ENCODE measurements around the gene OR52J3. TPM values are rescaled to one million over a fixed set of nuclear protein-coding genes. Genes with fewer than 3 reads are reported as not detected.

The OR52J3 gene
- total and polyA plus RNA-seq, 2 of the 8 experiments (the other 6 are each of a cell fraction or from before 2014, with no cell fraction given): not detected

GRCh38 chr11:5046754-5047330, 516 bp downstream of the OR52J3 start:
- Histone ChIP-seq H2BK120ac (replicated peaks; ENCODE audit: low read depth, low read length) (no peak overlapping the region), H2BK5ac (ENCODE audit: low read depth, low read length) (peak overlapping the region; percentile 66), H3K27ac (ENCODE audit: low read depth, low read length) (no peak overlapping the region), H3K14ac (ENCODE audit: insufficient read length) (no peak overlapping the region), H3K9ac (replicated peaks in 1 of 4; ENCODE audit: extremely low read depth in 1 of 4, low read depth in 3 of 4, low read length in 3 of 4) (no peak overlapping the region), H3K23me2 (ENCODE audit: low read depth, low read length) (no peaks in the 10 kb centered on the region), H2AK5ac (ENCODE audit: low read depth, low read length) (no peak overlapping the region), H3K4ac (replicated peaks; ENCODE audit: insufficient read length, low read depth, low read length) (no peak overlapping the region), H4K20me1 (replicated peaks in 1 of 2; ENCODE audit: control insufficient read depth in 1 of 2, insufficient read depth in 2 of 2, low read length in 2 of 2) (no peaks in the 10 kb centered on the region), H2AFZ (ENCODE audit: low read length) (0 out of 2 replicates have a peak overlapping the region, but pooled peaks have one; percentile 39), H3K36me3 (ENCODE audit: control insufficient read depth in 2 of 4, insufficient read depth in 4 of 4, low read length in 3 of 4) (no peaks in the 10 kb centered on the region), H4K5ac (ENCODE audit: insufficient read length, low read depth, low read length) (no peak overlapping the region), H3K4me3 (ENCODE audit: extremely low read depth in 1 of 4, insufficient read depth in 2 of 4, low read depth in 3 of 4, low read length in 4 of 4) (no peak overlapping the region), H3K27me3 (replicated peaks in 1 of 4; ENCODE audit: control insufficient read depth in 3 of 4, extremely low read depth in 1 of 4, insufficient read depth in 3 of 4, low read length in 3 of 4) (no peaks in the 10 kb centered on the region), H4K91ac (replicated peaks; ENCODE audit: insufficient read length, low read length) (no peak overlapping the region), H3K23ac (ENCODE audit: insufficient read length) (no peak overlapping the region), H3K18ac (ENCODE audit: extremely low read depth, low read length) (no peak overlapping the region), H3K56ac (replicated peaks; ENCODE audit: insufficient read length, low read depth, low read length) (no peak overlapping the region), H3K79me2 (ENCODE audit: control insufficient read depth in 1 of 2, insufficient read depth in 2 of 2, low read length in 2 of 2) (no peaks in the 10 kb centered on the region), H3K9me3 (ENCODE audit: insufficient read depth in 2 of 2, low read depth in 1 of 2, low read length in 1 of 2) (no peaks in the 10 kb centered on the region), H2BK12ac (ENCODE audit: low read depth, low read length) (0 out of 2 replicates have a peak overlapping the region, but pooled peaks have one; percentile 19), H3K79me1 (ENCODE audit: low read depth, low read length) (no peaks in the 10 kb centered on the region), H4K8ac (ENCODE audit: extremely low read depth, insufficient read depth, low read length) (no peak overlapping the region), H2BK20ac (ENCODE audit: low read length) (no peak overlapping the region), H3K4me1 (replicated peaks in 1 of 4; ENCODE audit: control insufficient read depth in 3 of 4, insufficient read depth in 4 of 4, low read length in 3 of 4) (peaks cover 0 to 3% (median 0%) of the 10 kb centered on the region in 4 experiments; a peak in 1 of 7 replicates), H3K4me2 (ENCODE audit: insufficient read depth in 1 of 2, low read depth in 2 of 2, low read length in 2 of 2) (no peak overlapping the region), H2BK15ac (ENCODE audit: low read length) (peak overlapping the region; percentile 76; the same call in 1 of the 2 replicates)
- ChIA-PET CTCF (ENCODE audit: partially characterized antibody) (no interaction called here), POLR2A (ENCODE audit: partially characterized antibody) (no interaction called here)
- peak; percentile 13 for FAIRE-seq
- TF ChIP-seq CEBPB (IDR thresholded peaks at IDR 0.05; ENCODE audit: low read depth, low read length): peak; percentile 90
- no peak for TF ChIP-seq KDM1A (IDR thresholded peaks at IDR 0.05; ENCODE audit: borderline replicate concordance, low read length)
- 89% methylated on average over 15 of the region's 15 CpGs; no CpG with 5 or more reads in 1 of the 2 experiments for WGBS, 2 experiments (ENCODE audit: extremely low coverage in 1 of 2, insufficient coverage in 1 of 2, insufficient read length in 1 of 2, insufficient replicate concordance in 2 of 2, low coverage in 1 of 2, low lambda C conversion rate in 2 of 2, missing lambda C conversion rate in 1 of 2)
- DNase-seq (ENCODE audit: low read depth in 1 of 2, low spot score in 2 of 2): no peak

Measured in H1 (cell line).